ENCODE measurements around the gene THOC2.

- TF ChIP-seq CTCF (IDR thresholded peaks at IDR 0.05) (no peak), POLR2A (IDR thresholded peaks at IDR 0.05) (no peak), POLR2AphosphoS5 (IDR thresholded peaks at IDR 0.05) (no peak)
Observed at GRCh38 chrX:123739474-123739873, 6.6 kb upstream of the THOC2 start.

Measured in prostate gland (tissue), 2 donors.